Fibroblast of pulmonary artery (primary cell): ENCODE measurements around the gene AACS.

ENCODE experiments used
- DNase-seq: peaks from one replicate; pipeline ENCODE4 v3.0.0-alpha.2; 2010; ENCODE audit warnings: low read depth
- H3K4me3 ChIP-seq: replicated peaks from 2 replicates; pipeline ENCODE4 v1.5.1; 2011; ENCODE audit warnings: low read depth, mild to moderate bottlenecking, control low read depth, low read length, moderate library complexity
- CTCF ChIP-seq: IDR thresholded peaks from 2 replicates; pipeline ENCODE4 v1.5.1; 2011; ENCODE audit warnings: mild to moderate bottlenecking, control low read depth, low read length, inconsistent platforms; ENCODE audit errors: missing control alignments

Gene AACS

DNA sequence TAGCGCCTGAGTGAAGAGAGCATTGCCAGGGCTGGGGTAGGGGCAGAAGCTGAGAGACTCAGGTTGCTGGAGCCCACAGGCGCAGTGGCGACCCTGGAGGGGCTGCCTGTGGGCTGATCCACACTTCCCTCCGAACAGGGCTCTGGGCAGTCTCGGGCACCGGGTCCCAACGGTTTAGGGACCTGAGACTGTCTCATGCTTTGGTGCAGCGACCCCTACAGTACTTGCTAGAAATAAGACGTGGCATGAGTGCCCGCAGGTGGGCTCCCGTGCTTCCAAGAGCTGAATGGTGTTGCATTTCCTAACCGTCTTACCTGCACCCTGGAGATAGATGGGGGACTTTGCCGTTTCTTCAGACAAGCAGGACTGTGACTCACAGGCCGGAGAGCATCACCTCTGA lies 57.4 kb downstream of the AACS start:
- no peak for TF ChIP-seq CTCF
- no peak for DNase-seq
- no peak overlapping the region for H3K4me3 ChIP-seq

GRCh38 chr12:125124320-125124966 lies 59.2 kb downstream of the AACS start:
- DNase-seq, result no peak
- no peak for TF ChIP-seq CTCF
- H3K4me3 ChIP-seq, result no peak overlapping the region

DNA sequence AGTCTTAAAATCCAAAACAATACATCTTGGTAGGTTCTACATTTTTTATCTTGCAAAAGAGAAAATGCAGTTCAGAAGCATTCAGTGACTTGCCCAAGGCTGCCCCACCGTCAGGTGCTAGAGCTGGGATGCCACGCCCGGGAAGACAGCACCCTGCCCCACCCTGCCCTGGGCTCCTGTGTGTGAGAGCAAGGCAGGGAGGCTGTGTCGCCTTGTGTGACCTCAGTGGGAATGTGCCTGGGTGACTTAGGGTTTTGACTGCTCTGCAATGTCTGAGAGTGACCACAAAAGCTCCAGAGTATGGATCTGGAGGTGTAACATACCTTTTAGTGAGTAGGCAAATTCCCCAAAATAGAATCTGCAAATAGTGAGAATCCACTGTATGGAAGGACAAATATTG lies 60.0 kb downstream of the AACS start:
- DNase-seq, result no peak
- TF ChIP-seq CTCF, result no peak

GRCh38 chr12:125128439-125129178 lies 63.4 kb downstream of the AACS start:
- H3K4me3 ChIP-seq, result no peak overlapping the region
- no peak for DNase-seq
- no peak for TF ChIP-seq CTCF

More for the DNA sequence above, 60.0 kb downstream of the AACS start:
- no peak overlapping the region for H3K4me3 ChIP-seq

- DNase-seq, result no peak
- TF ChIP-seq CTCF, result no peak
- H3K4me3 ChIP-seq, result no peak overlapping the region
Measured at GRCh38 chr12:125129179-125129571, 63.9 kb downstream of the AACS start.

- DNase-seq, result no peak
- no peak for TF ChIP-seq CTCF
- H3K4me3 ChIP-seq, result no peak overlapping the region
Measured at GRCh38 chr12:125129591-125130255, 64.5 kb downstream of the AACS start.
